ENCODE measurements around the gene CHCT1.

The CHCT1 gene

DNA sequence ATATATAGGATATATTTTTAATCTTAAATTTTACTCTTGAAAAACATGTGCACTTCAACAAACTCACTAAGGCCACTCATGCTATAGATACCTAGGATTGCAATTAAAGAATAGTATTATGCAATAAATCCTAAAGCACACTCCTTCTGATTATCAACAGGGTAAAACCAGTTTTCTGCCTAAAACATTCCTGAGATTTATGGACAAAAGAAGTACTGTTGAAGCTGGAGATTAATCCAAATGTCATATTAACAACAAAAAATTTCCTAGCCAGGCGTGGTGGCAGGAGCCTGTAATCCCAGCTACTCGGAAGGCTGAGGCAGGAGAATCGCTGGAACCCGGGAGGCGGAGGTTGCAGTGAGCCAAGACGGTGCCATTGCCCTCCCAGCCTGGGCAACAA lies 21.4 kb downstream of the CHCT1 start:
- no peak for DNase-seq

- no peak for DNase-seq
These were observed 22.9 kb downstream of the CHCT1 start for GRCh38 chr17:60445144-60445543.

DNA sequence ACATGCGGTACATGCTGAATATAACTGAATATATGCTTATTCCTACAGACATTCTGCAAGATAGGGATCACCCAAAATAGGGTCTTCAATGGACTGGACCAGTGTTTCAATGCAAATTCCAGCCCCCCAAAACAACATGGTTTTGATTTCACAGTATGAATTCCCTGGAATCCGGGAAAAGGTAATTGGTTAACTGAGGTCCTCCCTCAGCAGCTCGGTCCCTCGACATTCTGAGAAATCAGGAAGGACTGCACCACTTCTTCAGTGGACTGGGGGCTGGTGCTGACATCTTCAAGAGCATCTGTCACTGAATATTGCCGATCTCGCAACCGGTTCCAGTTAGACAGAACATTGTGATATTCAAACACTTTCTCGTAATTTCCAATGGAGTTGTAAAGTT lies 25.1 kb downstream of the CHCT1 start:
- no peak for DNase-seq

DNA sequence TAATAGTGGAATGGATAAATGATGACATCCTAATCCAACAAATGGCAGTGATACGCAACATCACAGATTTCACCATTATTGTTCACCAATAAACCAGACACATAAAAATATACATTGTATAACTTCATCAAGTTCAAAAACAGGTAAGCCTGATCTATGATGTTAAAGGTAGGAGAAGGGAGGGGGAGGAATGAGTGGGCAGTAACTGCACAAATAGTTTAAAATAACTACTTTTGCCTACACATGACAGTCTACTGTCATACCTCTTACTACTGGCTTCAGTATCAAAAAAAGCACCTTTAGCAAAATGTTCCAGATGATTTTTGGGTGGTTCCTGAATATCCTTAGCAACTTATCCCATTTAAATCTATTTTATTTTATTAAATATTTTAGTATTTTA lies 28.8 kb downstream of the CHCT1 start:
- no peak for DNase-seq

GRCh38 chr17:60451965-60452364 lies 29.7 kb downstream of the CHCT1 start:
- DNase-seq = no peak

- no peak for DNase-seq
These were observed 33.1 kb downstream of the CHCT1 start for GRCh38 chr17:60455378-60455777.

- DNase-seq = no peak
These were observed 34.9 kb downstream of the CHCT1 start for GRCh38 chr17:60457148-60457547.

GRCh38 chr17:60461584-60461983 lies 39.3 kb downstream of the CHCT1 start:
- no peak for DNase-seq

GRCh38 chr17:60463157-60463835 lies 41.0 kb downstream of the CHCT1 start:
- no peak for DNase-seq

DNA sequence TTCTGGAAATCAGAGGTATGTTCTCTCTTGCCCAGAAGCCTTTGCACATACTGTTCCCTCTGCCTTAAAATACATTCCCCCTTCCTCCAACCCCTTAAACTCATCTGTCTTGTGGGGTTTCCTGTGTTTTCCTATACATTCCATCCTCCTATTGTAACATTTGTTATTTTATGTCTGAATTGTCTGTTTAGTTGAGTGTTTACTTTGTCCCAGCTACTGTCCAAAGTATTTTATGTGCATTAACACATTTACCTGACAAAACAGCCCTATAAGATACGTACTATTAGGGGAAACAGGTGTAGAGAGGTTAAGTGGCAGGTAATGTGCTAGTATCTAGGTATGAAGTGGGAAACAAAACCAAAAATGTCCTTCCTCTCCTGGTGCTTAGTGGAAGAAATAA lies 42.1 kb downstream of the CHCT1 start:
- no peak for DNase-seq

DNA sequence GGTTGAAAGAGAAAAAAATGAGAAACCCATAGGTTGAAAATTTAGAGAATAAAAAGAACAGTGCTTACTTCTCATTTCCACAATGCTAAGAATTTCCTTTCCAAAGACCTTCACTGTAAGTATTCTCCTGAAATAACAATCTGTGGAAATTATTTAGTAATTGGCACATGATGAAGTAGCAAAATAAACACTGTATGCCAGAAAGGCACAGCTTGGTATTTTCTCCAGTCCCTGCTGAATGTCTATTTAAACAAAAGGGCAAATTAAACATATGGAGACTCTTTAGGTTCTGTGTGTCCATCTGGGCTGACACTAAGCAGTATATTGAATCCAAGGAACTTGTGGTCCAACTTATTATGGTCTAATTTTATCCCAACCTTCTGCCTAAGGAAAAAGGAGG lies 46.1 kb downstream of the CHCT1 start:
- no peak for DNase-seq

DNA sequence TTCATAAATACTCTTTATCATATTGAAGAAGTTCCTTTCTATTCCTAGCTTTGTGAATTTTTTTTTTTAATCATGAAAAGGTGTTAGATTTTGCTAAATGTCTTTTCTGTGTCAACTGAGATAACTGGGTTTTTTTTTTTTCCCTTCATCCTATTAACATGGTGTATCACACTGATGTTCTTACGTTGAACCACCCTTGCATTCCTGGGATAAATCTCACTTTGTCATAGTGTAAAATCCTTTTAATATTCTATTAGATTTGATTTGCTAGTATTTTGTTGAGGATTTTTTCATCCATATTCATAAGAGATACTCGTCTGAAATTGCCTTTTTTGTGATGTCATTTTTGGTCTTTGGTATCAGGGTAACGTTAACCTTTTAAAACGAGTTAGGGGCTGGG lies 49.2 kb downstream of the CHCT1 start:
- DNase-seq = no peak

- no peak for DNase-seq
These were observed 50.2 kb downstream of the CHCT1 start for GRCh38 chr17:60472449-60472848.

DNA sequence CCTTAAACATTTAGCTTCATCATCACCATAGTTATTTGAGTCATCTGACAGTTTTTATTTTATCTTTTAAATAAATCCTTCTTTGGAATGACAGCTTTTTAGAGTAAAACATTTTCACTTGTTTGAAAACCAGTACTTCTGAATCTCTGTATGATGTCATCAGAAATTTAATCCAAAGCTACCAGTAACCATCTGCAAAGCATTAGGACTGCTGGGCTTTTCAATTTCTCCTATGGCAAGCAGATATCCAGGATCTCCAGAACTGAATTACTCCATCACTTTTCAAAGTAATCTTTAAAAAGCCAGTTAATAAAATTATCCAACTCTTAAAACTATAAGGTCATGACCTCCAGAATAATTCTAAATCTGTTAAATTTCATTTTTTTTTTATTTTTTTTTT lies 51.5 kb downstream of the CHCT1 start:
- no peak for DNase-seq
